ENCODE data around the gene VWDE.

VWDE gene

GRCh38 chr7:12281038-12281437 is 122.6 kb downstream of the VWDE start:
- no peak for DNase-seq

All from SIG-M5 (cell line).